Measurements from ENCODE around the gene MRPS23.

MRPS23 gene

DNA sequence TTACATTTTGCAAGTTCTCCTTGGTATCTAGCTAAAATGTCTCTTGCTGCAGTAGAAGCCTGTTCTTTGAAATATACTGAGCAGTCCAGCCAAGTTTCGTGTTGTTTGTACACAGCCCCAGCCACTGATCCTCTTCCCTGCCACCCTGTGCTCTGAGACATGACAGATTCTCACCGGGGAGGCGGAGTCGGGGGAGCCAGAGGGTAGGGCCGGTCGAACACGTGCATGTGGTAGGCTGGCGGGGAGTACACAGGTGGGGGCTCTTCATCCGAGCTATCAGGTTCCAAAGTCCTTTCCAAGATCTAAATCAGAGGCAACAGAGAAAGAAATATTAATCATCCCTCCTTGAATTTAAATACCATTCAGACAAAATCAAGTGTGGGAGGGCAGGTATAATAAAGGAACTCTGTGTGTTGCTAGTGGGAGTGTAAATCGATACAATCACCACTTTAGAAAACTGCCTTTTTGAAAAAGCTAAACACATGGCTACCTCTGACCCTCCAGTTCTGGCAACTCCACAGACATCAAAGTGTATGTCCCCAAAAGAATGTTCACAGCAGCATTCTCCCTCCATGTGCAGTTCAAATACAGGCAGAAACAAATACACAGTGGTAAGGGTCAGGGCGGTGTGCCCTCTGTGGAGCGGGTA, 29.7 kb upstream of the MRPS23 start:
- no peak for DNase-seq (ENCODE audit: low read depth in 3 of 3)

DNA sequence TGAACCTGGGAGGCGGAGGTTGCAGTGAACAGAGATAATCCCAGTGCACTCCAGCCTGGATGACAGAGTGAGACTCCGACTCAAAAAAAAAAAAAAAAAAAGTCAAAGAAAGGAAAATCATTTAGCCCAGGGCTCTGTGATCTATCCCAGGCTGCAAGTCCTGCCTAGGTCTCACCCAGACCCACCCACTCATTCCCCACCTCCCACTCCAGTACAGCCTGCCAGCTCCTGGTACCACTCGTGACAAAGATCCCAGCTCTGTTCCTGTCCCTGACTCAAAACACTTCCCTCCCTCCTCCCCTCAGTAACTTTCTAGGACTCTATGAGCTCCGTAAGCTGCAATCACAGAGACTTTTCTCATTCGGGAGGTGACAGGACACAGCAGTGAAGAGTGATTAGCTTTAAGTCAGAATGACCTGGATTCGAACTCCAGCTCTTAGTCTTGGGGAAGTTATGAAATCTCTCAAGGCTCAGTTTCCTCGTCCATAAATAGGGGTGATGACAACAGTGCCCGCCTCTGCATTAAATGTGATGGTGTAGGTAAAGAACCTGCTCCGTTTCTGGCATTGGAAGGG, 28.0 kb upstream of the MRPS23 start:
- no peak for DNase-seq (ENCODE audit: low read depth in 3 of 3)

GRCh38 chr17:57876866-57877237, 27.0 kb upstream of the MRPS23 start:
- DNase-seq (ENCODE audit: low read depth in 3 of 3), result no peak

DNA sequence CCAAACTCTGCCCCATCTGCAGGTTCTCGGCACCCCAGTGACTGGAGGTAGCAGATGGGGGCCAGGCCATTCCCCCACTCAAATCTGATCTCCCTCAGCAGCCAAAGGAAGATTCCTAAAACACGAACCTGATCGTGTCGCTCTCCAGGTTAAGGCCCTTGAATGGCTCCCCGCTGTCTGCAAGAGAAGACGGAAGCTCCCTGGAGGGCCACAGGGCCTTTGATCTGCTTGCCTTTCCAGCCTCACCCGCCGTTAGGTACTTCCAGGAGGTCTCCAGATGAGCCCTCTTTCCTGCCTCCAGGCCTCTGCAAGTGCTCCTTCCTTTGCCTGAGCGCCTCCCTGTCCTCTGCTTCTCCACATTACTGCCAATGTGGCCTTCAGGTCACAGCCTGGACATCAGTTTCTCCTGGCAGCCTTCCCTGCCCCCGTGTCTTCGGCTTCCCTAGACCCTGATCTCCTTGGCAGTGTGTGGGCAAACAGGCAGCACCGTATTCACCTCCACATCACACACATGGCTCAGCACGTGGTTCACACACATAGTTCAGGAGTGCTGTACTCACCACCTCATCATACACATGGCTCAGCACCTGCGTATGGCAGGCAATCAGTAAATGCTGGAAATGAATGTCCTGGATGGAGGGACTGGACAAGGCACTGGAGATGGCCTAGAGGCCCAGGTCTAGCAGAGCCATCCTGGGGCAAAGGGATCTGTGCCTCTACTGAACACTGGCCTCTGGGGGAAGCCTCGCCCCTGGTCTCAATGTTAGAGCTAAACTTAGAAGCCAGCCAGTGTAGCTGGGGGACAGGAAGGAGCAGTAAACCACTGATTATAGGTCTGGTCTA, 26.4 kb upstream of the MRPS23 start:
- no peak for DNase-seq (ENCODE audit: low read depth in 3 of 3)

- DNase-seq (ENCODE audit: low read depth in 3 of 3), result no peak
Observed at GRCh38 chr17:57875290-57876022, 25.6 kb upstream of the MRPS23 start.

DNA sequence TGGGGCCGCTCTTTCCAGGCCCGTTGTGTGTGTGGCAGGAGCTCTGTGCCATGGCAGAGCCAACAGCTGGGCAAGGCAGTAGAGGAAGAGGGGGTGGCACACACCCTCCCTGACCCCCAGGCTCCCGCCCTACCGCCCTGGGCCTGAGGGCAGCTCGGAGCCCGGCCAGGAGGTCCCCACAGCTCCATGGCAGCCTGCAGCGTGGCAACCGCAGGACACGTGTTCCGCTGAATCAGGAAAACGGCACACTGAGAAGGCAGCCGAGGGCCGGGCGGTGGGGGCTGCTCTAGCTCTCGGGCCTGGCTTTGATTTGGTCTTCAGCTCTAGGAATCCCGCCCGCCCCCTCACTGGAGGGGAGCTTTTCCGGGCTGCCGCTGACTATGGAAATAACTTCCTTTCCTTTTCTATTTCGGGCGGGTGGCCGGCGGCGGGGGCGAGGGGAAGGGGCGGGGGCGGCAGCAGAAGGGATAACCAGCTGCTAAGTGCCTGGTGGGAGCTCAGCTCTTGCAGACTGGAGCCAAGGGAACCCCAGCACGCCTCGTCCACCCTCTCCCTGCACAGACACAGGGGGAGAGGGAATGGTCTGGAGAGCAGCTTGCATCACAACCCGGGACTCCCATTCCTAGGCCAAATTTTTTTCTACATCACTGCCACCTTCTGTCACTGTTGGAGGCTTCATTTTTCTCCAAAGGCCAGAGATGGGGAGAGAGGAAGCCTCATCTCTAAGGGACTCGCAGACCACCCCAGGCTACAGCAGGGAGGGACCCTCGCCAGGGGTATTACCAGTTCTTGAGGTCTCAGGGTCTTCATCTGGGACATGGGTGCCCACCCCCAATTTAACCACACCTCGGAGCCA, 24.8 kb upstream of the MRPS23 start:
- no peak for DNase-seq (ENCODE audit: low read depth in 3 of 3)

DNA sequence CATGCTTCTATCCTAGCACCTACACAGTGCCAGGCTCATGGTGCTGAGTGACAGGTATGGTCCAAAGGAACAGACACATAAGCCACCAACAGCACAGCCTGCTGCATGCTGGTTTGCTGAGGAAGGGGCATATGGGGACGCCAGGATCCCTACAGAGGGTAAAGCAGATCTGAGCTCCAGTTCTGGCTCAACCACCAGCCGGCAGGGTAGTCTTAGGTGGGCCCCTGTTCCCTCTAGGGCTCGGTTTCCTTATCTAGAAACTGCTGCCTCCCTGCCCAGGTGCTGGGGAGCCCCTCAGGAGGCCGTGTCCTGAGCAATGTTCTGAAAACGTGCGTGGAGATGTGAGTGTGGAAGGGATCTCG, 24.2 kb upstream of the MRPS23 start:
- no peak for DNase-seq (ENCODE audit: low read depth in 3 of 3)

GRCh38 chr17:57873261-57874057, 23.6 kb upstream of the MRPS23 start:
- no peak for DNase-seq (ENCODE audit: low read depth in 3 of 3)

DNA sequence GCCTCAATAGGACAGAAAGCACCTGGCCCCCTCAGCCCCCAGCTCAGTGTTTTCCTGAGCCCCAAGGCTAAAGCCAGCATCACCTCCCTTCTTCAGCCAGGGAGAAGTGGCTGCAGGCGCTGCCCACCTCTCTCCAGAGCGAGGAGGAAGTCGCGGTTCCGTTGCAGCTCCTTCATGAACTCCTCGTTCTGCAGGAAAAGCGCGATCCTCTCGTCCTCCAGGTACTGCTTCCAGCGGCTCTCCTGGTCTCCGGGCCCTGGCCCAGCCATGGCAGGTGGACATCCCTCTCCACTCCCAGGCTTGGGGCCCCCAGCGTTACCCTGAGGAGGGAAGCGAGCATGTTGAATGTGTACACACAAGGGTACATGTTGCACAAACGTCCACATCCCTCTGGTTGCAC, 22.7 kb upstream of the MRPS23 start:
- no peak for DNase-seq (ENCODE audit: low read depth in 3 of 3)

GRCh38 chr17:57871863-57872262, 22.0 kb upstream of the MRPS23 start:
- DNase-seq (ENCODE audit: low read depth in 3 of 3), result no peak

GRCh38 chr17:57871155-57871554, 21.3 kb upstream of the MRPS23 start:
- DNase-seq (ENCODE audit: low read depth in 3 of 3), result no peak

DNA sequence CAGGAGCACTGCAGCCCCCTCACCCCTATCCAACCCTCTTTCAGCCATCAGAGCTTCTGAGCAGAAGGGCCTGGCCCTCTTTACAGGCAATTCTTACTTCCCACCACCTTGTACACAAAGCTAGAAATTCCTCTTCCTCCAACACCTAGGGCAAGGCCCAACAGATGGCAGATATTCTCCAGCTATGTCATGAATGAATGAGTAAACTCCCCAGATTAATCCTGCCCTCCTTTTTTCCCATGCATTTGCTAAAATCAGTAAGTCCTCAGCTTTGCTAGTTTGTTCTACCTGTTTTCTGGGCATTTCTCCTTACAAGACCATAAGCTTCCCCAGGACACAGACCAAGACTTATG, 20.4 kb upstream of the MRPS23 start:
- no peak for DNase-seq (ENCODE audit: low read depth in 3 of 3)

DNA sequence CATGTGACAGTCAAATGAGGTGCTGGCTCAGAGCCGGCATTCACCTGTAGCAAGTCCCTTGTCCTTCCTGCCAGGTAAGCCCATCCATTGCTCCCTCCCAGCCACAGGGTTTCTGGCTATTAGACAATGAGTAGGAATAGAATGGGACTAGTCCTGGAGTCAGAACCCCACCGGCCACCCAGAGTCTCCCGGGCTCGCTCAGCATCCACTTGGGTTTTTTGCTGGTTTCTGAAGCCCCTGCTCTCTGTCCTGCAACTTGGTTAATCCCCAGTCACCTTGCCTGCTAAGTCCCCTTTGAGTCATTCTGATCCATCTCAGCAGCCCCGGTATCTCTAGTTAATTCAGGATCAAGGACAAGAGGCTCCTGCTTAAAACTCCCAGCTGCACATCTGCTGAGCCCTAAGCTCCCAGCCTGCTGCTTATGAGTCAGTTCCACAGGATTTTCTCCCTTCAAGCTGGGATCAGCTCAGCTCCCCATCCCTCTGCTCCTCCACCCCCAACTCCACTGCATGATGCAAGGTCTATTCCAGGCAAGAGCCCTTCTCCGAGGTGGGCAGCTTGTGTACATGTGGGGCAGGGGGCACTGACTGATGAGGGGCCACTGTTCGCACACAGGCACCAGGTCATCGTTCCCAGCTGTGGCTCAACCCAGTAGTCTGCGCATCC, 19.9 kb upstream of the MRPS23 start:
- DNase-seq (ENCODE audit: low read depth in 3 of 3), result no peak

DNA sequence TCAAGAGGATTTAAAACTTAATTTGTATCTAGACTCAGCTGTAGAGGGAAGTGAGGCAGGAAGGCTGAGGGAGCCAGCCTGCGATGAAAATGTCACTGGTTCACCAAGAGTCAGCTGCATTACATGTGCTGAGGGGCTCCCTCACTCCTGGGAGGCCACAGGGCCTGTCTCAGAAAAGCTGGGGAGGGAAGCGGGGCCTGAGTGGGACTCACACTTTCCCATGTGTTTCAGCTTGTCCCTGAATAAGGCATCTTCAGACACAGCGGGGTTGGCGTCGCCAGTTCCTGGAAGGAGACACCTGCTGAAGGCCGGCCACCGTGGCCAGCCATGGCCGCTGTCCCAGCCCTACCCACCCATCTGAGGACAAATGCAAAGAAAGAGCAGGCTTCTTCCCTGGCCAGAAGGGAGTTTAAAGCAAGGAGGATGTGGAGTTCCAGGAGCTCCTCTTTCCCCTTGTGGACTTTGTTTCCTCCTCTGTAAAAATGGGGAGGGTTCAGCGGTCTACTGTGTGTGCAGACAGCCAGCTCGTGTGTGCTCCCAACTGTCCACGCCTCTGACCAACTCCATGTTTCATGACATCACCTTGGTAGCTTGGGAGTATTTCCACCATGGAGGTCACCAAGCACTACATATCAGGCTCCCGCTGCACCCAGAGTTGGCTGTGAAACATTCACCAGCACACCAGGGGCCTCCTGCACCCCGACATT, 19.2 kb upstream of the MRPS23 start:
- no peak for DNase-seq (ENCODE audit: low read depth in 3 of 3)

GRCh38 chr17:57868007-57868909, 18.4 kb upstream of the MRPS23 start:
- no peak for DNase-seq (ENCODE audit: low read depth in 3 of 3)

DNA sequence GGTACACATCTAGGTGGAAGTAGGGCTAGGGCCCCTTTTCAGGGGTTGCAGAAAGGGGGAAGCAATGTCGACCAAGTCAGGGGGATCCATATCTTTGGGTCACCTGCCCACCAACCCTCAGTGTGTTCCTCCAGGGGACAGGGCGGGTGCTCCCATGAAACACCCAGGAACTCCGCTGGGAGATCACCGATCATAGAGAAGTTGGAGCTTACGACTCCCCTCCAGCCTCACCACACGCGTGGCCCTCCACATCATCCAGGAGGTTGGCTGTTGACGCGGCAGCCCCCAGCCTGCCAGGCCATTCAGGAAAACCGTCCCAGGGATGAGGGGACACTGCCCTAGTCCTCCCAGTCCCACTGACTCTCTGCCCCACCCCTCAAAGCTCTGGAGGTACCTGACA, 17.3 kb upstream of the MRPS23 start:
- DNase-seq (ENCODE audit: low read depth in 3 of 3), result no peak

- no peak for DNase-seq (ENCODE audit: low read depth in 3 of 3)
Observed at GRCh38 chr17:57866723-57867122, 16.9 kb upstream of the MRPS23 start.

DNA sequence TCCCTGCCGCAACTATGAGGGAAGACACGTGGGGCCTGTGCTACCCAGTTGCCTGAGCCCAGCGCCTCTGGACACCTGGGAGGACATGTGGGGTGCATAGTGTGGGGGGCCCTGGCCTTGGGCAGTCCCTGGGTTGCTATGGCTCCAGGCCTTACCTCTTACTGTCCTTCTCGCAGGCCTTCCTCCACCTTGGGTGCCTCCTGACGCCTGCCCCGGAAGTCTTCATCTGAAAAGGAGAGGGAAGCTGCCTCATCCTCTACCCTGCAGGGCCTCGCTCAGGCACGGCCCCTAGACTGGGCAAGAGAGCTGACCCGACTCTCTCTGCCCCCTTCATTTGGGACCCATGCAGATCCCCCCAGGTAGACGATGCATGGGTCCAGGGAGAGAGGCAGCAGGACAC, 16.5 kb upstream of the MRPS23 start:
- no peak for DNase-seq (ENCODE audit: low read depth in 3 of 3)

DNA sequence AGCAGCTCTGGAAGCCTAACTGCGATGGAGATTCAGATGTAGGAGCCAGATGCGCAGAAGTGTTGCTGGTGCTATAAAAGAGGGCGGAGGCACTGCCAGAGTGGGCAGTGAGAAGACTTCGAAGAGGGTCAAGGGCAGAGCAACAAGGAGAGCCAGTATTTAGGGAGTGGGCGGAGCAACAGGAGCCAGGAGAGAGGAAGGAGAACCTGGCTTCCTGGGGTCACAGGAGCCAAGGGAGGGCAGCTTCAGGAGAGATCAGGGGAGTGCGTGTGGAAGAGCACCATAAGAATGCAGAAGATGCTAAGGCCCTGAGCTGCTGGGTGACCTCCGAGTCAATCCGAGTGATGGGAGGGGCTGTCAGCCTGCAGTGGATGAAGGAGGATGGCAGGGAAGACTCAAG, 14.4 kb upstream of the MRPS23 start:
- no peak for DNase-seq (ENCODE audit: low read depth in 3 of 3)

All from stimulated activated CD4-positive, alpha-beta T cell treated with anti-CD3 and anti-CD28 coated beads, TNF-alpha, amount 100 ng/mL, for 4 hours (primary cell).